Measurements from ENCODE around the gene ARMCX2.

DNA sequence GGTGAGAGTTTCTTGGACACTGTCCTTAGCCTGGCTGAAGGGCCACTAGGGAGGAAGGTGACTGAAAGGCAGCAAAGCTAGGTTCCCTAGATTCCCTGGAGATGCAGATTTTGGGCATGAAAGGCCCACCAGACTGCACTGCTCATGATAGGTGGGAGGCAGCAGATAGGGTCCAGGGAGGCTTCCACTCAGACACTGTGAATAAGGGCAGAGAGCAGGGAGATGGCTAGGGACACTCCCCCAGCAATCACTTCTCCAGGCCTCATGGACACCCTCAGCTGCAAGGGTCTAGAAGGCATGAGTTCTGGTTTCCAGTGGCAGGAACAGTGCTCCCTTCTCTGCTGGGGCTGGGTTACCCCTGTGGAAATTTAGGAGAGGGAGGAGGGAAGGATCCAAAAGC lies 20.1 kb downstream of the ARMCX2 start:
- TF ChIP-seq, protein P1, sequence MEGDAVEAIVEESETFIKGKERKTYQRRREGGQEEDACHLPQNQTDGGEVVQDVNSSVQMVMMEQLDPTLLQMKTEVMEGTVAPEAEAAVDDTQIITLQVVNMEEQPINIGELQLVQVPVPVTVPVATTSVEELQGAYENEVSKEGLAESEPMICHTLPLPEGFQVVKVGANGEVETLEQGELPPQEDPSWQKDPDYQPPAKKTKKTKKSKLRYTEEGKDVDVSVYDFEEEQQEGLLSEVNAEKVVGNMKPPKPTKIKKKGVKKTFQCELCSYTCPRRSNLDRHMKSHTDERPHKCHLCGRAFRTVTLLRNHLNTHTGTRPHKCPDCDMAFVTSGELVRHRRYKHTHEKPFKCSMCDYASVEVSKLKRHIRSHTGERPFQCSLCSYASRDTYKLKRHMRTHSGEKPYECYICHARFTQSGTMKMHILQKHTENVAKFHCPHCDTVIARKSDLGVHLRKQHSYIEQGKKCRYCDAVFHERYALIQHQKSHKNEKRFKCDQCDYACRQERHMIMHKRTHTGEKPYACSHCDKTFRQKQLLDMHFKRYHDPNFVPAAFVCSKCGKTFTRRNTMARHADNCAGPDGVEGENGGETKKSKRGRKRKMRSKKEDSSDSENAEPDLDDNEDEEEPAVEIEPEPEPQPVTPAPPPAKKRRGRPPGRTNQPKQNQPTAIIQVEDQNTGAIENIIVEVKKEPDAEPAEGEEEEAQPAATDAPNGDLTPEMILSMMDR (IDR thresholded peaks at IDR 0.05; ENCODE audit: borderline replicate concordance, extremely low read depth, low read length, poor library complexity, severe bottlenecking): no peak
- TF ChIP-seq EZH2 (IDR thresholded peaks at IDR 0.05; ENCODE audit: borderline replicate concordance, low read depth, low read length, severe bottlenecking): no peak

All from DND-41 (cell line).